HepG2 (cell line): Measurements from ENCODE around the gene TTC32. TPM values are rescaled to one million over a fixed set of nuclear protein-coding genes. Genes with fewer than 3 reads are reported as not detected.

Experiments
- ATAC-seq: fragments of 200-7000 bp; cut with Tn5 transposase; 3 replicates; pipeline ENCODE4 v1.9.1; 2020; ENCODE audit warnings: mild to moderate bottlenecking, moderate library complexity
- BruUV-seq: library from RNA; stranded (reverse); fragments of 400-500 nt; replicated peaks from 2 replicates; lab custom pipeline; 2021; lab: Mats Ljungman, UMichigan
- CTCF ChIA-PET: fragments of 300-600 bp; formaldehyde crosslinking; extraction: SDS; loops from one replicate; lab custom pipeline; 2021; ENCODE audit warnings: low total read pairs, inconsistent platforms, low intra/inter-chr PET ratio; lab: Yijun Ruan, JAX
- POLR2A ChIA-PET: fragments of 350-600 bp; sonication (Branson Sonifier 250); formaldehyde crosslinking; loops from one replicate; lab custom pipeline; 2020; ENCODE audit warnings: antibody characterized with exemption, inconsistent platforms; lab: Yijun Ruan, JAX
- DNase-seq: peaks from one replicate; pipeline ENCODE4 v3.0.0-alpha.2; 2015; ENCODE audit warnings: low spot score
- FAIRE-seq: peaks from 3 replicates; lab custom pipeline; 2011; peaks lifted over from hg19 to GRCh38; lab: Jason Lieb, UNC
- H2AFZ ChIP-seq: one replicate; pipeline ENCODE4 v1.6.1; 2011; ENCODE audit warnings: low read length, inconsistent platforms
- H3K27ac ChIP-seq: fragments of 300-600 bp; 3 replicates; pipeline ENCODE4 v1.8.0; 2011; ENCODE audit warnings: mixed run types, mild to moderate bottlenecking, mixed read lengths, low read length, inconsistent platforms; ENCODE audit not compliant: insufficient read depth; ENCODE audit errors: extremely low read length
- H3K27me3 ChIP-seq, 2 experiments: fragments of 200-600 bp in 1 of 2; 2 replicates in 1 of 2; 3 replicates in 1 of 2; pipeline versions ENCODE4 v1.6.0 to v1.8.0; 2011; ENCODE audit warnings: low read length in 2 of 2, mild to moderate bottlenecking in 2 of 2, moderate library complexity in 2 of 2, inconsistent platforms in 1 of 2; ENCODE audit not compliant: insufficient read depth in 2 of 2, control insufficient read depth in 1 of 2
- H3K36me3 ChIP-seq, 2 experiments: fragments of 200-600 bp in 1 of 2; replicated peaks in 1 of 2; 2 replicates in 1 of 2; 3 replicates in 1 of 2; pipeline versions ENCODE4 v1.5.1 to v1.8.0; 2011; ENCODE audit warnings: low read length in 2 of 2, inconsistent platforms in 1 of 2; ENCODE audit not compliant: insufficient read depth in 2 of 2, control insufficient read depth in 1 of 2
- H3K4me1 ChIP-seq: 2 replicates; pipeline ENCODE4 v1.5.1; 2012; ENCODE audit warnings: low read length, inconsistent platforms; ENCODE audit not compliant: insufficient read depth
- H3K4me2 ChIP-seq: 2 replicates; pipeline ENCODE4 v1.6.0; 2011; ENCODE audit warnings: low read depth, low read length, inconsistent platforms
- H3K4me3 ChIP-seq, 3 experiments: fragments of 200-600 bp in 1 of 3; sonication (generic), shearing (Covaris generic) in 1 of 3; replicated peaks in 1 of 3; 2 replicates each; pipeline ENCODE4 v1.5.1; 2011 to 2016; ENCODE audit warnings: low read length in 3 of 3, inconsistent platforms in 2 of 3, low read depth in 2 of 3, mild to moderate bottlenecking in 2 of 3, control low read depth in 1 of 3, mixed read lengths in 1 of 3; ENCODE audit not compliant: insufficient read depth in 1 of 3
- H3K79me2 ChIP-seq: one replicate; pipeline ENCODE4 v1.6.1; 2011; ENCODE audit warnings: low read length, inconsistent platforms; ENCODE audit not compliant: insufficient read depth
- H3K9ac ChIP-seq: 2 replicates; pipeline ENCODE4 v1.6.0; 2011; ENCODE audit warnings: mild to moderate bottlenecking, low read depth, low read length, inconsistent platforms; ENCODE audit not compliant: insufficient read depth
- H3K9me3 ChIP-seq: 2 replicates; pipeline ENCODE4 v1.5.1; 2012; ENCODE audit warnings: mild to moderate bottlenecking, low read length
- H4K20me1 ChIP-seq: 2 replicates; pipeline ENCODE4 v1.6.0; 2011; ENCODE audit warnings: inconsistent platforms, mild to moderate bottlenecking, low read length, moderate library complexity; ENCODE audit not compliant: insufficient read depth
- BRD4 ChIP-seq: sonication (generic); formaldehyde crosslinking; IDR thresholded peaks from 2 replicates; pipeline ENCODE4 v1.4.0; 2020; ENCODE audit warnings: missing genetic modification reagents
- CBX2 ChIP-seq, 2 experiments: fragments of 200-600 bp in 1 of 2; sonication (generic); formaldehyde crosslinking in 1 of 2; IDR thresholded peaks; 2 replicates each; pipeline versions ENCODE4 v1.7.0 to v1.8.1; 2018 to 2022; ENCODE audit warnings: low read depth in 2 of 2, low read length in 1 of 2, mild to moderate bottlenecking in 1 of 2, missing genetic modification reagents in 1 of 2
- CCDC6 ChIP-seq: sonication (generic); formaldehyde crosslinking; IDR thresholded peaks from 2 replicates; pipeline ENCODE4 v1.8.1; 2022; ENCODE audit warnings: mild to moderate bottlenecking, missing genetic modification reagents, moderate library complexity
- STAG1 ChIP-seq: sonication (generic); formaldehyde crosslinking; IDR thresholded peaks from 2 replicates; pipeline ENCODE4 v1.4.0; 2020; ENCODE audit warnings: missing genetic modification reagents
- XRCC5 ChIP-seq: fragments of 200-400 bp; formaldehyde crosslinking; optimal IDR thresholded peaks from 2 replicates; pipeline ENCODE3; 2017; ENCODE audit warnings: mild to moderate bottlenecking, low read length
- ZMYM2 ChIP-seq: sonication (generic); formaldehyde crosslinking; IDR thresholded peaks from 2 replicates; pipeline ENCODE4 v1.8.0; 2022; ENCODE audit warnings: mild to moderate bottlenecking, missing genetic modification reagents
- WGBS: methylation state at CpG from one replicate; pipeline ENCODE4 v1.1.6; 2017; ENCODE audit warnings: low lambda C conversion rate; 5-methylcytosine and 5-hydroxymethylcytosine counted together
- in situ Hi-C: cut with HindIII; loops from 2 replicates; pipeline ENCODE4 v1.10.0; 2017; ENCODE audit warnings: low pct_unique_long_range_greater_than_20kb; ENCODE audit not compliant: extremely low pct_ligation_motif_present
- intact Hi-C: fragments of 100-400 bp; cut with micrococcal nuclease; formaldehyde crosslinking; loops from one replicate; pipeline ENCODE4 v1.10.0; 2022; ENCODE audit not compliant: unreplicated experiment
- polyA plus RNA-seq, 8 experiments: library from polyadenylated mRNA; depleted of rRNA in 3 of 8; stranded (reverse) in 7 of 8; unstranded in 1 of 8; fragments of >200 nt; fragmentation: Illumina TruSeq in 4 of 8; extraction: Trizol in 4 of 8; gene quantifications; 2 replicates each; pipeline versions ENCODE4 v1.2.1 to v1.2.3, GENCODE V29; 2011 to 2016; ENCODE audit warnings: low read depth in 4 of 8, missing spikeins in 1 of 8, mixed read lengths in 1 of 8; ENCODE audit not compliant: insufficient read depth in 1 of 8
- total RNA-seq, 5 experiments: library from RNA; depleted of rRNA; stranded (reverse); fragments of >200 nt; fragmentation: Illumina TruSeq; extraction: Trizol; gene quantifications; 2 replicates each; pipeline ENCODE4 v1.2.3, GENCODE V29; 2016; ENCODE audit warnings: low read depth in 1 of 5
- TF ChIP-seq, protein P1 (sequence below): sonication (generic); formaldehyde crosslinking; IDR thresholded peaks from 2 replicates; pipeline ENCODE4 v1.5.0; 2020; ENCODE audit warnings: mild to moderate bottlenecking, missing genetic modification reagents, moderate library complexity
- TF ChIP-seq, protein P2 (sequence below): sonication (generic); formaldehyde crosslinking; IDR thresholded peaks from 2 replicates; pipeline ENCODE4 v1.4.0; 2020; ENCODE audit warnings: missing genetic modification reagents

TTC32 gene
- total and polyA plus RNA-seq, 2 of the 13 experiments (the other 11 are each of a cell fraction or from before 2014, with no cell fraction given) = 21.6 to 38.3 TPM

DNA sequence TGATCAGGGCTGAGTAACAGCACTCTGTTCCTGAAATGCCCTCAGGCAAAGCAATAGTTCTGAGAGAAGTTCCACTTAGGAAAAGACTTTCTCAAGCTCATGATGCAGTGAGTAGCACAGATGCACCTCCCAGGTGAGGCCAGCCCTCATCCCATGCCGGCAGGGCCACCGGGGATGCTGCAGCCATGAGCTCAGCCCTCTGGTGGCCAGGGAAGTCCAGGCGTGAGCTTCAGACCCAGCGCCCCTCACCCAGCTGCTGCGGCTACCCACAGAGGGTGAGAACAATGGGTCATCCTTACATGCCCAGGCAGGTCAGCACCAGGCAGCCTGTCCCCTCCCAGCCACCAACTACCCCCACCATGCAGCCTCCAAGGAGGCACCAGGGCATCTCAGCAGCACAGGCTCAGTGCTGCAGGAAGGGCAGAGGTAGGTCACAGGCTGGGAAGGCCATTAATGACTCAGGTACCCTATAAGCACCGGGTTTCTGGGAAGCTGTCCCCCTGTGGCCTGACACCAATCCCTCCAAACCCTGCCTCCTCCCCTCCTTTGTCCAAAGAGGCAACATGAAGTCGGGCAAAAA lies 50.6 kb downstream of the TTC32 start:
- ATAC-seq = peak; percentile 84
- Histone ChIP-seq H3K9me3 (no peaks in the 10 kb centered on the region), H3K27me3 (peaks cover 0 to 3% of the 10 kb centered on the region in 2 experiments; a peak in 3 of 5 replicates), H3K79me2 (no peaks in the 10 kb centered on the region), H3K9ac (no peak overlapping the region), H3K27ac (no peak overlapping the region), H3K4me2 (no peak overlapping the region), H3K4me3 (no peak overlapping the region), H3K4me1 (peaks cover 27% of the 10 kb centered on the region), H3K36me3 (no peaks in the 10 kb centered on the region), H4K20me1 (no peaks in the 10 kb centered on the region), H2AFZ (no peak overlapping the region)
- no TSS peak for BruUV-seq
- CTCF ChIA-PET = no interaction called here
- in situ Hi-C loops = loop anchor here (10.0 kb wide), 1 partner anchor 106 kb away; no protein-coding TSS in a partner anchor
- TF ChIP-seq ZMYM2 (CRISPR knock-in tag) = no peak
- 0 out of 2 replicates have a peak, but pooled peaks have one; percentile 46 for TF ChIP-seq BRD4 (CRISPR knock-in tag)
- peak; percentile 41 for TF ChIP-seq XRCC5
- TF ChIP-seq CCDC6 (CRISPR knock-in tag) = no peak
- peak; percentile 43 for TF ChIP-seq STAG1 (CRISPR knock-in tag)
- no peak for TF ChIP-seq CBX2 (IDR thresholded peaks at IDR 0.05; ENCODE audit: low read depth, low read length)
- TF ChIP-seq CBX2 (CRISPR knock-in tag; IDR thresholded peaks at IDR 0.05; ENCODE audit: low read depth) = no peak
- TF ChIP-seq, protein P1, sequence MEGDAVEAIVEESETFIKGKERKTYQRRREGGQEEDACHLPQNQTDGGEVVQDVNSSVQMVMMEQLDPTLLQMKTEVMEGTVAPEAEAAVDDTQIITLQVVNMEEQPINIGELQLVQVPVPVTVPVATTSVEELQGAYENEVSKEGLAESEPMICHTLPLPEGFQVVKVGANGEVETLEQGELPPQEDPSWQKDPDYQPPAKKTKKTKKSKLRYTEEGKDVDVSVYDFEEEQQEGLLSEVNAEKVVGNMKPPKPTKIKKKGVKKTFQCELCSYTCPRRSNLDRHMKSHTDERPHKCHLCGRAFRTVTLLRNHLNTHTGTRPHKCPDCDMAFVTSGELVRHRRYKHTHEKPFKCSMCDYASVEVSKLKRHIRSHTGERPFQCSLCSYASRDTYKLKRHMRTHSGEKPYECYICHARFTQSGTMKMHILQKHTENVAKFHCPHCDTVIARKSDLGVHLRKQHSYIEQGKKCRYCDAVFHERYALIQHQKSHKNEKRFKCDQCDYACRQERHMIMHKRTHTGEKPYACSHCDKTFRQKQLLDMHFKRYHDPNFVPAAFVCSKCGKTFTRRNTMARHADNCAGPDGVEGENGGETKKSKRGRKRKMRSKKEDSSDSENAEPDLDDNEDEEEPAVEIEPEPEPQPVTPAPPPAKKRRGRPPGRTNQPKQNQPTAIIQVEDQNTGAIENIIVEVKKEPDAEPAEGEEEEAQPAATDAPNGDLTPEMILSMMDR (CRISPR knock-in tag) = peak; percentile 58
- TF ChIP-seq, protein P2, sequence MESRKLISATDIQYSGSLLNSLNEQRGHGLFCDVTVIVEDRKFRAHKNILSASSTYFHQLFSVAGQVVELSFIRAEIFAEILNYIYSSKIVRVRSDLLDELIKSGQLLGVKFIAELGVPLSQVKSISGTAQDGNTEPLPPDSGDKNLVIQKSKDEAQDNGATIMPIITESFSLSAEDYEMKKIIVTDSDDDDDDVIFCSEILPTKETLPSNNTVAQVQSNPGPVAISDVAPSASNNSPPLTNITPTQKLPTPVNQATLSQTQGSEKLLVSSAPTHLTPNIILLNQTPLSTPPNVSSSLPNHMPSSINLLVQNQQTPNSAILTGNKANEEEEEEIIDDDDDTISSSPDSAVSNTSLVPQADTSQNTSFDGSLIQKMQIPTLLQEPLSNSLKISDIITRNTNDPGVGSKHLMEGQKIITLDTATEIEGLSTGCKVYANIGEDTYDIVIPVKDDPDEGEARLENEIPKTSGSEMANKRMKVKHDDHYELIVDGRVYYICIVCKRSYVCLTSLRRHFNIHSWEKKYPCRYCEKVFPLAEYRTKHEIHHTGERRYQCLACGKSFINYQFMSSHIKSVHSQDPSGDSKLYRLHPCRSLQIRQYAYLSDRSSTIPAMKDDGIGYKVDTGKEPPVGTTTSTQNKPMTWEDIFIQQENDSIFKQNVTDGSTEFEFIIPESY (CRISPR knock-in tag) = 0 out of 2 replicates have a peak, but pooled peaks have one; percentile 30
- intact Hi-C loops = no loop called here
- 19% methylated on average over 5 of the region's 7 CpGs for WGBS
- POLR2A ChIA-PET = no interaction called here
- no peak for DNase-seq
- no peak for FAIRE-seq
